Left ventricle myocardium inferior (tissue), 1 donor: ENCODE data around the gene NEK7. TPM values are rescaled to one million over a fixed set of nuclear protein-coding genes. Genes with fewer than 3 reads are reported as not detected.

Experiments
- DNase-seq: peaks from one replicate; pipeline ENCODE4 v3.0.0-alpha.2; 2020
- H3K27ac ChIP-seq: fragments of 200-600 bp; replicated peaks from 2 replicates; pipeline ENCODE4 v1.8.0; 2021
- H3K27me3 ChIP-seq: fragments of 200-600 bp; 2 replicates; pipeline ENCODE4 v1.8.0; 2021; ENCODE audit warnings: low read depth
- H3K36me3 ChIP-seq: fragments of 200-600 bp; 2 replicates; pipeline ENCODE4 v1.8.0; 2021
- H3K4me1 ChIP-seq: fragments of 200-600 bp; 2 replicates; pipeline ENCODE4 v1.8.0; 2021
- H3K4me3 ChIP-seq: fragments of 200-600 bp; 2 replicates; pipeline ENCODE4 v1.8.0; 2021; ENCODE audit warnings: mild to moderate bottlenecking, moderate library complexity
- H3K9me3 ChIP-seq: fragments of 200-600 bp; replicated peaks from 2 replicates; pipeline ENCODE4 v1.8.0; 2021
- intact Hi-C: fragments of 100-400 bp; cut with micrococcal nuclease; formaldehyde crosslinking; loops from one replicate; pipeline ENCODE4 v1.11.0; 2022
- long read RNA-seq: library from polyadenylated mRNA; unstranded; transcript quantifications from one replicate; pipeline ENCODE4 v2.0.0, GENCODE V29; 2021
- total RNA-seq: library from RNA; stranded (reverse); fragmentation: NEBNext Ultra II Directional; extraction: Animal tissue kit (Norgen Biotek cat#: 25700); gene quantifications from one replicate; pipeline ENCODE4 v1.2.1, GENCODE V29; 2021
- TF ChIP-seq, protein P1 (sequence below): fragments of 200-600 bp; IDR thresholded peaks from 2 replicates; pipeline ENCODE4 v1.8.0; 2021; ENCODE audit warnings: antibody characterized with exemption, mild to moderate bottlenecking, borderline replicate concordance
- donor health status: DM: no; HTN: yes; CAD: no; lungs with severe emphysema.

The NEK7 gene
- total RNA-seq, result 254 TPM
- long read RNA-seq, full-length matches to known transcripts, result 707 of 846 reads
- long read RNA-seq, partial matches to known transcripts, result 28 of 846 reads
- long read RNA-seq, other reads (novel, unspliced or antisense), result 111 of 846 reads

- Histone ChIP-seq H3K9me3 (no peaks in the 10 kb centered on the region), H3K4me1 (peaks cover 77% of the 10 kb centered on the region), H3K27ac (peak within 1 kb of the TSS; percentile 99), H3K27me3 (no peaks in the 10 kb centered on the region), H3K4me3 (peak within 1 kb of the TSS; percentile 90), H3K36me3 (no peaks in the 10 kb centered on the region)
- intact Hi-C loops, result loop anchor here (10.0 kb wide), 1 partner anchor 118 kb away; no protein-coding TSS in a partner anchor
- TF ChIP-seq, protein P1, sequence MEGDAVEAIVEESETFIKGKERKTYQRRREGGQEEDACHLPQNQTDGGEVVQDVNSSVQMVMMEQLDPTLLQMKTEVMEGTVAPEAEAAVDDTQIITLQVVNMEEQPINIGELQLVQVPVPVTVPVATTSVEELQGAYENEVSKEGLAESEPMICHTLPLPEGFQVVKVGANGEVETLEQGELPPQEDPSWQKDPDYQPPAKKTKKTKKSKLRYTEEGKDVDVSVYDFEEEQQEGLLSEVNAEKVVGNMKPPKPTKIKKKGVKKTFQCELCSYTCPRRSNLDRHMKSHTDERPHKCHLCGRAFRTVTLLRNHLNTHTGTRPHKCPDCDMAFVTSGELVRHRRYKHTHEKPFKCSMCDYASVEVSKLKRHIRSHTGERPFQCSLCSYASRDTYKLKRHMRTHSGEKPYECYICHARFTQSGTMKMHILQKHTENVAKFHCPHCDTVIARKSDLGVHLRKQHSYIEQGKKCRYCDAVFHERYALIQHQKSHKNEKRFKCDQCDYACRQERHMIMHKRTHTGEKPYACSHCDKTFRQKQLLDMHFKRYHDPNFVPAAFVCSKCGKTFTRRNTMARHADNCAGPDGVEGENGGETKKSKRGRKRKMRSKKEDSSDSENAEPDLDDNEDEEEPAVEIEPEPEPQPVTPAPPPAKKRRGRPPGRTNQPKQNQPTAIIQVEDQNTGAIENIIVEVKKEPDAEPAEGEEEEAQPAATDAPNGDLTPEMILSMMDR, result peak; percentile 31
- DNase-seq, result peak; percentile 87
These were observed at the start of gene NEK7 for GRCh38 chr1:198156745-198157240. Gene NEK7 (plus strand): TSS chr1:198156998. CDS start chr1:198232581, 75,583 bp downstream.

DNA sequence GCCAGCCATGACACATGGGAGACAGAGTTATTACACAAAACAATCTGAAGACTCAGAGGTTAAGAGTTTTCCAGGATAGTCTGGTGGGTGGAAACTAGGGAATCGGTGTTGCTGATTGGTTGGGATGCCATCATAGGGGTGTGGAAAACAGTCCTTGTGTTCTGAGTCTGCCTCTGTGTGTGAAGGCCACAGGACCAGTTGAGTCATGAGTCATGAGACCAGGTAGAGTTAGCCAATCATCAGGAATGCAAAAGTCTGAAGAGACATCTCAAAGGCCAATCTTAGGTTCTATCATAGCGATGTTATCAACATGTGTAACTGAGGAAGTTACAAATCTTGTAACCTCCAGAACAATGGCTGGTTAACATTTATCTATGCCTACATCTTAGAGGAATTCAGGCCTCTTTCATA is 49.7 kb upstream of the NEK7 start:
- TF ChIP-seq, protein P1, result no peak
- H3K4me3 ChIP-seq, result no peak overlapping the region
- intact Hi-C loops, result no loop called here

DNA sequence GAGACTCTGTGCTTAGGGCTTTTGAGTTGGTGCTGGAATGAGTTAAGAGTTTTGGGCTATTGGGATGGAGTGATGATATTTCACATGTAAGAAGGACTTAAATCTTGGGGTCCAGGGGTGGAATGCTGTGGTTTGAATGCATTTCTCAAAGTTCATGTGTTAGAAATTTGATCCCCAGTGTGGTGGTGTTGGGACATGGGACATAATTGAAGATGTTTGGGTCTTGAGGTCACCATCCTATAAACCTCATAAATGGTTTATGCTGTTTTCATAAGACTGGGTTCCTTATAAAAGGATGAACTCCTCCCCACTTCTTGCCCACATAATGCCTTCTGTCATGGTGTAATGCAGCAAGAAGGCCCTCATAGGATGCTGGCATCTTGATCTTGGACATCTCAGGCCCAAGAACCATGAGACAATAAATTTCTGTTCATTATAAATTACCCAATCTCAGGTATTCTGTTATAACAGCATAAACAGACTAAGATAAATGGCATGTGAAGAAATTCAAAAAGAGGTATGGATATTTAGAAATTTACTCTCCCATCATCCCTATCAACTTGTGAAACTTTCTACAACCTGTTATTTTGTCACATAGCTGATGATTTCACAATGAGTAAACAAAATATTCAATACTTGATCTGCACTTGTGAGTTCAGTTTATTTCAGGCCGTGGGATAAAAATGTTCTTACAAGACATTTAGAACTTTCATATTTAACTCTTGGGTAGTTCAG is 48.0 kb upstream of the NEK7 start:
- Histone ChIP-seq H3K36me3 (no peaks in the 10 kb centered on the region), H3K27ac (no peak overlapping the region), H3K27me3 (no peaks in the 10 kb centered on the region), H3K9me3 (no peaks in the 10 kb centered on the region), H3K4me1 (no peaks in the 10 kb centered on the region), H3K4me3 (no peak overlapping the region)
- no peak for DNase-seq
- intact Hi-C loops, result no loop called here
- TF ChIP-seq, protein P1, result no peak

More for the DNA sequence above, 49.7 kb upstream of the NEK7 start:
- H3K27ac ChIP-seq, result no peak overlapping the region
- H3K36me3 ChIP-seq, result no peaks in the 10 kb centered on the region
- H3K9me3 ChIP-seq, result no peaks in the 10 kb centered on the region
- DNase-seq, result no peak
- H3K27me3 ChIP-seq, result no peaks in the 10 kb centered on the region
- H3K4me1 ChIP-seq, result no peaks in the 10 kb centered on the region

GRCh38 chr1:198109371-198109715 is 47.5 kb upstream of the NEK7 start:
- Histone ChIP-seq H3K27ac (no peak overlapping the region), H3K4me3 (no peak overlapping the region), H3K4me1 (no peaks in the 10 kb centered on the region), H3K36me3 (no peaks in the 10 kb centered on the region), H3K9me3 (no peaks in the 10 kb centered on the region), H3K27me3 (no peaks in the 10 kb centered on the region)
- intact Hi-C loops, result no loop called here
- TF ChIP-seq, protein P1, result no peak
- no peak for DNase-seq

DNA sequence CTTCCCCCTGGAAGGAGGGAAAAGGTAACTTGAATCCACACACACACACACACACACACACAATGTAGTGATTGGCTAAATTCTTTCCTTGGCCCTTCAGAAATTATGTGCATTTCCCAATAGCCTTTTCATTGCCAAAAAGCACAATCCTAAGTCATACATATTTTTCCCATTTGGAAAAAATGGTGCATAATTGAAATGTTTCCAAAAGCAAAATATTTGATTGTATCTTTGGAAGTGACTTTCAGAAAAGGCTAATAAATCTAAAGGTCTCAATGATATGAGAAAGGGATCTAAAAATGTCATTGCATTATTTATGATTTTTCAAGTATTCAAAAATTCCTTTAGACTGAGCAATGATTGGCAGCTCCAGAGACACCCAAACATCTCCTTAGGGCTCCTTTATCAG is 43.5 kb upstream of the NEK7 start:
- Histone ChIP-seq H3K4me1 (peaks cover 12% of the 10 kb centered on the region), H3K4me3 (no peak overlapping the region), H3K36me3 (no peaks in the 10 kb centered on the region), H3K27me3 (no peaks in the 10 kb centered on the region), H3K27ac (no peak overlapping the region), H3K9me3 (no peaks in the 10 kb centered on the region)
- no peak for DNase-seq
- TF ChIP-seq, protein P1, result no peak
- intact Hi-C loops, result no loop called here
